GM12892 (cell line): ENCODE data around the gene GLRX.

Experiments used
- POLR2A ChIP-seq: IDR thresholded peaks from 2 replicates; pipeline ENCODE4 v1.6.1; 2011; ENCODE audit warnings: low read depth, low read length, control low read depth
- POLR2AphosphoS5 ChIP-seq: IDR thresholded peaks from 2 replicates; pipeline ENCODE4 v1.6.1; 2011; ENCODE audit warnings: low read depth, low read length, control low read depth
- TAF1 ChIP-seq: IDR thresholded peaks from 2 replicates; pipeline ENCODE4 v1.6.1; 2011; ENCODE audit warnings: low read depth, mild to moderate bottlenecking, control low read depth, low read length, borderline replicate concordance

- no peak for TF ChIP-seq POLR2A
- no peak for TF ChIP-seq POLR2AphosphoS5
- TF ChIP-seq TAF1, result no peak
Measured at GRCh38 chr5:95858023-95858461, 35.5 kb upstream of the GLRX start.
